ENCODE measurements around the gene MAML2.

DNA sequence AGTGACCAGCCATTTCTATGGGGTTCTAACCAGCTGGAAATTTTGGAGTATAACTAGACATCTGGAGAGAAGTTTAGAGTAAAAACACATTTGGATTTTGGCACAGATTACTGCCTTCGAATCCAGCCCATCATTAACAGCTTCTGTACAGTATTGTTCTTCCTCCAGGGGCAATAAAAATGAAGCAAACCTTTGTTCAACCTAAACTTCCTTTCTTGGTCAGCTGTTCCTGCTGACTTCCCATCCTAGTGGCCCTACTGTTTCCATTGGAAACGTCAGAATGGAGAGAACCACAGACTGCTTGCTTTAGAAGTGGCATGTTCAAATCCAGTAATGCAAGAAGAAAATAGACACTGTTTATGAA is 215.4 kb downstream of the MAML2 start:
- TF ChIP-seq, protein P1, sequence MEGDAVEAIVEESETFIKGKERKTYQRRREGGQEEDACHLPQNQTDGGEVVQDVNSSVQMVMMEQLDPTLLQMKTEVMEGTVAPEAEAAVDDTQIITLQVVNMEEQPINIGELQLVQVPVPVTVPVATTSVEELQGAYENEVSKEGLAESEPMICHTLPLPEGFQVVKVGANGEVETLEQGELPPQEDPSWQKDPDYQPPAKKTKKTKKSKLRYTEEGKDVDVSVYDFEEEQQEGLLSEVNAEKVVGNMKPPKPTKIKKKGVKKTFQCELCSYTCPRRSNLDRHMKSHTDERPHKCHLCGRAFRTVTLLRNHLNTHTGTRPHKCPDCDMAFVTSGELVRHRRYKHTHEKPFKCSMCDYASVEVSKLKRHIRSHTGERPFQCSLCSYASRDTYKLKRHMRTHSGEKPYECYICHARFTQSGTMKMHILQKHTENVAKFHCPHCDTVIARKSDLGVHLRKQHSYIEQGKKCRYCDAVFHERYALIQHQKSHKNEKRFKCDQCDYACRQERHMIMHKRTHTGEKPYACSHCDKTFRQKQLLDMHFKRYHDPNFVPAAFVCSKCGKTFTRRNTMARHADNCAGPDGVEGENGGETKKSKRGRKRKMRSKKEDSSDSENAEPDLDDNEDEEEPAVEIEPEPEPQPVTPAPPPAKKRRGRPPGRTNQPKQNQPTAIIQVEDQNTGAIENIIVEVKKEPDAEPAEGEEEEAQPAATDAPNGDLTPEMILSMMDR (IDR thresholded peaks at IDR 0.05), result no peak
- TF ChIP-seq POLR2AphosphoS5 (IDR thresholded peaks at IDR 0.05), result no peak
